LNCaP clone FGC (cell line): Measurements from ENCODE around the gene CELF4.

ENCODE experiments used
- DNase-seq: peaks from one replicate; pipeline ENCODE4 v3.0.0-alpha.2; 2011; ENCODE audit warnings: low read depth
- H3K4me3 ChIP-seq: 2 replicates; pipeline ENCODE4 v1.5.1; 2011; ENCODE audit warnings: mild to moderate bottlenecking, low read depth, low read length, control low read depth
- TF ChIP-seq, protein P1 (sequence below): IDR thresholded peaks from 2 replicates; pipeline ENCODE4 v1.5.1; 2012; ENCODE audit warnings: mild to moderate bottlenecking; ENCODE audit not compliant: control insufficient read depth, insufficient read depth; ENCODE audit errors: extremely low read depth

The CELF4 gene

DNA sequence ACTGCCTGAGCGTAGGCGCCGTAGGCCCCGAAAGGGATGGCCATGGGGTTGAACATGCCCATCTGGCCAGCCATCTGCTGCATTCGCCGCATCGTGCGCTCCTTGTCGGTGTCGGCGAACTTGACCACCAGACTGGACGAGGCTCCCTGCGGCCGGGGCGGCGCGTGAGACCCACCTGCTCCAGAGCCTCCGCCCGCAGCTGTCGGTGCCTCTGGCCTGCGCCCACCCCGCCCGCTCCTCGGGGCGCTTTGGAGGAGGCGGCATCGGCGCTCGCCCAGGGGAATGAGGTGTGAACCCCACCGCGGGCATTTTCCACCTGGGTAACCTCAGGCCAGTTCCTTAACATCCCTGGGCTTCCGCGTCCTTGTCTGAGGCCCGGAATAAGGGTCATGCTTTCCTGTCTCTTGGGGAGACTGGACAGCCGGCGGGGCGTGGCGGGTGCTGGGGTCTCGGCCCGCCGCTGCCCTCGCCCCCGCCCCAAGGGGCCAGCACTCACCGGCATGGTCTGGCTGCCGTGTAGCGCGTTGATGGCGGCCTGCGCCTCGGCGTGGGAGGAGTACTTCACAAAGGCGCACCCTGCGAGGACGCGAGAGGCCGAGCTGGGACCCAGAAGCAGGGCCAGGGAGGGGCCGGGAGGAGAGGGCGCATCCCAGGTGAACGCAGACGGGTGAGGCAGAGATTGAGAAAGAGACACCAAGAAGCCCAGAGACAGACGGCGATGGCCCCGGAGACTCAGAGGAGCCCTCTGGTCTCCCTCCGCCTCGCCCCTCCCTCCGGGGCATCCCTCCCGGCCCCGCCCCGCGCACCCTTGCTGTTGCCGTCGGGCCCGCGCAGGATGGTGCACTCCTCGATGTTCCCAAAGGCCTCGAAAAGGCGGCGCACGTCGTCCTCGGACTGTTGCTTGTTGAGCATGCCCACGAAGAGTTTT is 291.0 kb downstream of the CELF4 start:
- H3K4me3 ChIP-seq = no peak overlapping the region
- DNase-seq = no peak
- TF ChIP-seq, protein P1, sequence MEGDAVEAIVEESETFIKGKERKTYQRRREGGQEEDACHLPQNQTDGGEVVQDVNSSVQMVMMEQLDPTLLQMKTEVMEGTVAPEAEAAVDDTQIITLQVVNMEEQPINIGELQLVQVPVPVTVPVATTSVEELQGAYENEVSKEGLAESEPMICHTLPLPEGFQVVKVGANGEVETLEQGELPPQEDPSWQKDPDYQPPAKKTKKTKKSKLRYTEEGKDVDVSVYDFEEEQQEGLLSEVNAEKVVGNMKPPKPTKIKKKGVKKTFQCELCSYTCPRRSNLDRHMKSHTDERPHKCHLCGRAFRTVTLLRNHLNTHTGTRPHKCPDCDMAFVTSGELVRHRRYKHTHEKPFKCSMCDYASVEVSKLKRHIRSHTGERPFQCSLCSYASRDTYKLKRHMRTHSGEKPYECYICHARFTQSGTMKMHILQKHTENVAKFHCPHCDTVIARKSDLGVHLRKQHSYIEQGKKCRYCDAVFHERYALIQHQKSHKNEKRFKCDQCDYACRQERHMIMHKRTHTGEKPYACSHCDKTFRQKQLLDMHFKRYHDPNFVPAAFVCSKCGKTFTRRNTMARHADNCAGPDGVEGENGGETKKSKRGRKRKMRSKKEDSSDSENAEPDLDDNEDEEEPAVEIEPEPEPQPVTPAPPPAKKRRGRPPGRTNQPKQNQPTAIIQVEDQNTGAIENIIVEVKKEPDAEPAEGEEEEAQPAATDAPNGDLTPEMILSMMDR = no peak

DNA sequence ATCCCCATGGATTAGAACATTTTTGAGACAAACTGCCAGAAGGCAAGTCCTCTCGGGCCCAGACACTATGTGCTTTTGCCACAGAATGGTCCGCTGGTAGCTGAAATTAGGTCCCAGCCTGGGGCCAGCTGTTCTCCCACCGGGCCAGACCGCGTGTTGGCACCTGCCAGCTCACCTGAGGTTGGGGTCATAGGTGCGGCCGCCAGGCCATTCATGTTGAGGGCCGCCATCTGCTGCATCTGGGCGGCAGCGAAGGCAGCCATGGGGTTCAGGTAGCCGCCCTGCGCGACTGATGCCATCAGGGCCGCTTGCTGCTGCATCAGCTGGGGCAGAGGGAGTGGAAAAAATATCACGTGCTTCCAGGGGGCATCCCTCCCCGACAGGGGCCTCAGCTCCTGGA is 292.8 kb downstream of the CELF4 start:
- TF ChIP-seq, protein P1 = no peak
- DNase-seq = no peak
- H3K4me3 ChIP-seq = no peak overlapping the region

DNA sequence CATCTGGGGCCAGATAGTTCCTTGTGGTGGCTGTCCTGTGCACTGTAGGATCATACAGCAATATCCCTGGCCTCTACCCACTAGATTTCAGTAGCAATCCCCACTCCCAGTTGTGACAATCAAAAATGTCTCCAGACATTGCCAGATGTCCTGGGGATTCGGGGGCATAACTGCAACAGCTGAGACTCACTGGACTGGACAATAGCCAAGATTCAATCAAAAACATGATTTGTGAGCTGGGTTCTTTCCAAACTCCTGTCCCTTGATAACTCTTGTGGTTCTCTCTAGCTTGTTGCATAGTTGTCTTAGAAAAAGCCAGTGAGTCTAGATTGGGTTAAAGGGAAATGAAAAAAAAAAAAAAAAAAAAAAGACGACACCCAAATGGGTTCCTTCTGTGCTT is 293.4 kb downstream of the CELF4 start:
- DNase-seq = no peak
- TF ChIP-seq, protein P1 = no peak
- H3K4me3 ChIP-seq = no peak overlapping the region

DNA sequence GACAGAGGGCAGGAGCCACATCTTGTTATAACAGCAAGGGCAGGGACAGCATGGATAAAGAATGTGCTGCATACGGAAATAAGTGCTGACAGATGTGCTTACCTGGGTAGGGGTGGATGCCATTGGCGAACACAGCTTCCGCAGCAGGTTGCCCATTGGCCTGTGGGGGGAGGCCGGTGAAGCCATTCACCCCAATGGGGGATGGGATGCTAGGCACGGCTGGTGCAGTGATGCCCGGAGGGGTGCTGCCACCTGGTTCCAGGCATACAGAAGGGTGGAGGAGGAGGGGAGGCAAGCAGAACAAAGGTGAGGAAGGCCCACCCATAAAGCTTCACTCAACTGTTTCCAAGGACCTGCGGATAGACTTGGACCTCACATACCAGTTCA is 294.9 kb downstream of the CELF4 start:
- H3K4me3 ChIP-seq = no peak overlapping the region
- TF ChIP-seq, protein P1 = no peak
- no peak for DNase-seq

DNA sequence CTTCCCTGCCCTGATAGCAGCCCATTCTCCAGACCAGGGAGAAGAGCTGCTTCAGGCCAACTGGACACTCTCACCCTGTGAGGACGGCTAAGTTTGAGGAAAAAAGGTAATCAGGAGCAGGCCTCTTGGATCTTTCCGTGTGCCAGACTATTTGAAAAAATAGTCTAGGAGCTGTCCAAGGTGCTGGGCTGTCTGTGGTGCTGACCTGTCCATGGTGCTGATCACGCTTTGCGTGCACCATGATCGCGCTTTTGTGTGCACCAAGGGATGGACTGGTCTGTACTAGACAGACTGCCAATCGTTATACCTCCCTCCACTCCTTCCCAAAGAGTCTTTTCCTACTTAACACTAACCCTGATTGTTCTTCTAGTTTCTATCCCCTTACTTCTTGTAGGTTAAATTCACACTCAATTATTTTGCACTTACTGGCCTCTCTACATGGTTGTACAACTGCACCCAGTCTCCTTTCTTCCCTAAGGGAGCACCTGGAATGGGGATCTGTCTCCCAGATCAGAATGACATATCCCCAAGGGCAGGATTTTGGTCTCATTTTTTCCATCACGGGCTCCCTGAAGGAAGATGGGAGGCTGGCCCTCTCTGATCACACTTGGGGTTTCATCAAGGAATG is 295.4 kb downstream of the CELF4 start:
- no peak overlapping the region for H3K4me3 ChIP-seq
- peak; percentile 21 for DNase-seq
- TF ChIP-seq, protein P1 = no peak

DNA sequence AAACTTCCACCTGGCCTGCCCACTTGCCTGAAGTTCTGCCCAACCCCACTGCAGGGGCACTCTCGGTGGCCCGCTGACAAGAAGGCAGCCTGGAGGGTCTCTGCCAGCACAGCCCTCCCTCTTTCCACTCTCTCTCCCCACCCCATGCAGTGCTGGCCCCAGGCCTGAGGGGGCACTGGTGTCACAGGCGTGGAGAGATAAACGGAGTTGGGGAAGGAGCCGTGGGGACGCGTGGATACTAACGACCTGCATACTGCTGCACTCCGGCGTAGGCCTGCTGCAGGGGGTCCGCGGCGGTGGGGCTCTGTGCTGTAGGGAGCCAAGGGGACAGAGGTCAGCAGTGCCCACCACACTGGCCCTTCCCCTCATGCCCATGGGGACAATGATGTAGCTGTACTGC is 299.3 kb downstream of the CELF4 start:
- TF ChIP-seq, protein P1 = peak; percentile 31
- DNase-seq = no peak
- H3K4me3 ChIP-seq = no peak overlapping the region
